Ovary (tissue), 9 donors: ENCODE data around the gene METTL27. TPM values are rescaled to one million over a fixed set of nuclear protein-coding genes. Genes with fewer than 3 reads are reported as not detected.

Experiments
- DNase-seq, 5 donors: peaks; one replicate each; pipeline ENCODE4 v3.0.0-alpha.2; 2019 to 2020
- H3K27ac ChIP-seq, 2 donors: fragments of 200-600 bp; one replicate each; pipeline versions ENCODE4 v1.5.1 to v1.8.0; 2019 to 2022
- H3K27me3 ChIP-seq: fragments of 200-600 bp; one replicate; pipeline ENCODE4 v1.8.0; 2022
- H3K36me3 ChIP-seq: fragments of 200-600 bp; sonication (generic); one replicate; pipeline ENCODE4 v1.5.1; 2019
- H3K4me1 ChIP-seq: one replicate; pipeline ENCODE4 v1.8.1; 2013; ENCODE audit warnings: mild to moderate bottlenecking, moderate library complexity; ENCODE audit not compliant: insufficient read depth
- H3K4me3 ChIP-seq: fragments of 200-600 bp; sonication (generic); one replicate; pipeline ENCODE4 v1.5.1; 2017
- H3K9me3 ChIP-seq, 2 donors: fragments of 200-600 bp in 1 of 2; sonication (generic) in 1 of 2; one replicate each; pipeline versions ENCODE4 v1.5.1 to v1.8.1; 2013 to 2019; ENCODE audit warnings: mild to moderate bottlenecking in 1 of 2, moderate library complexity in 1 of 2
- CTCF ChIP-seq, 3 donors: fragments of 450-650 bp in 2 of 3; fragments of 200-600 bp in 1 of 3; IDR thresholded peaks; one replicate each; pipeline versions ENCODE4 v1.5.1 to v1.8.0; 2016 to 2022; ENCODE audit warnings: antibody characterized with exemption in 3 of 3, mild to moderate bottlenecking in 1 of 3
- EP300 ChIP-seq: sonication (generic); formaldehyde crosslinking; IDR thresholded peaks from one replicate; pipeline ENCODE4 v1.6.1; 2017; ENCODE audit warnings: antibody characterized with exemption
- POLR2A ChIP-seq: fragments of 450-650 bp; IDR thresholded peaks from one replicate; pipeline ENCODE4 v1.6.1; 2017; ENCODE audit warnings: antibody characterized with exemption, mild to moderate bottlenecking, moderate library complexity
- WGBS, 3 donors: extraction: QIAGEN DNeasy Blood & Tissue Kit in 1 of 3; methylation state at CpG; one replicate each; pipeline versions ENCODE4 v1.1.5 to v1.1.7; 2013 to 2017; 5-methylcytosine and 5-hydroxymethylcytosine counted together
- intact Hi-C, 4 donors: fragments of 100-400 bp; cut with DNase I; formaldehyde crosslinking; loops; one replicate each; pipeline versions ENCODE4 v1.11.0 to v1.15.1; 2022 to 2023
- polyA plus RNA-seq, 2 donors: library from polyadenylated mRNA; stranded (reverse); fragments of 200-250 nt in 1 of 2; fragments of 350-450 nt in 1 of 2; fragmentation: Illumina TruSeq in 1 of 2; extraction: RNeasy Lipid Tissue Mini Kit (QIAGEN cat#74804) in 1 of 2; gene quantifications; one replicate each; pipeline ENCODE4 v1.2.3, GENCODE V29; 2013 to 2014
- total RNA-seq, 7 donors: library from RNA; depleted of rRNA in 2 of 7; stranded (reverse); fragments of >200 nt in 2 of 7; fragmentation: NEBNext Ultra II Directional in 3 of 7; extraction: Animal tissue kit (Norgen Biotek cat#: 25700) in 3 of 7; gene quantifications; one replicate each; pipeline versions ENCODE4 v1.1.0 to v1.2.4, GENCODE V29; 2016 to 2023
- donor health status: DM: no; HTN: no; CAD: no; lungs with moderate emphysema.
- donor health status: DM: no; HTN: no; CAD: no.
- donor health status: Bipolar disorder and iron deficiency.
- donor health status: DM: yes; HTN: yes; CAD: no.
- donor health status: DM: no; HTN: no; CAD: no.
- donor health status: DM: yes; HTN: yes; CAD: no.

The METTL27 gene
- total and polyA plus RNA-seq, 9 donors: 1.8 to 25.6 (median 3.6) TPM; not detected in 1

- Histone ChIP-seq H3K4me3 (no peak overlapping the region), H3K4me1 (no peaks in the 10 kb centered on the region), H3K27ac (no peak overlapping the region), H3K9me3 (no peaks in the 10 kb centered on the region), H3K36me3 (no peaks in the 10 kb centered on the region), H3K27me3 (no peaks in the 10 kb centered on the region)
- intact Hi-C loops: loop anchor here in 3 of 4 donors (10.0 kb wide), 3 partner anchors 163 to 543 kb away; partner anchors contain the start of genes EIF4H (in 1 of the 3) and ELN (in 1 of the 3)
- DNase-seq: no peak
- no peak for TF ChIP-seq EP300
- TF ChIP-seq CTCF (IDR thresholded peaks at IDR 0.05): no peak
- TF ChIP-seq POLR2A: no peak
- 92 to 95% (median 93%) methylated on average over 12 of the region's 12 CpGs for WGBS, 3 donors
These were observed 19.0 kb upstream of the METTL27 start for GRCh38 chr7:73861305-73861704.

GRCh38 chr7:73860859-73861258 is 18.5 kb upstream of the METTL27 start, which contains the start of gene TMEM270:
Gene TMEM270, plus strand, starts transcription at chr7:73861159. Its CDS starts 36 bp downstream, at chr7:73861195.
- Histone ChIP-seq H3K36me3 (no peaks in the 10 kb centered on the region), H3K4me3 (no peak within 1 kb of the TSS), H3K4me1 (no peaks in the 10 kb centered on the region), H3K27ac (no peak within 1 kb of the TSS), H3K27me3 (no peaks in the 10 kb centered on the region), H3K9me3 (no peaks in the 10 kb centered on the region)
- 85 to 95% (median 87%) methylated on average over 10 to 11 of the region's 11 CpGs for WGBS, 3 donors
- no peak for DNase-seq
- intact Hi-C loops: loop anchor here in 3 of 4 donors (10.0 kb wide), 3 partner anchors 164 to 544 kb away; partner anchors contain the start of genes EIF4H (in 1 of the 3) and ELN (in 1 of the 3)
- no peak for TF ChIP-seq CTCF (IDR thresholded peaks at IDR 0.05)
- no peak for TF ChIP-seq POLR2A
- no peak for TF ChIP-seq EP300

GRCh38 chr7:73858807-73859206 is 16.5 kb upstream of the METTL27 start:
- H3K4me3 ChIP-seq: no peak overlapping the region
- H3K27me3 ChIP-seq: no peaks in the 10 kb centered on the region
- DNase-seq: no peak
- no peaks in the 10 kb centered on the region for H3K4me1 ChIP-seq
- H3K36me3 ChIP-seq: no peaks in the 10 kb centered on the region
- intact Hi-C loops: loop anchor here (5.0 to 10.0 kb wide), 4 partner anchors 114 to 254 kb away; partner anchors contain the start of gene ABHD11 (in 1 of the 4)
- 55 to 82% (median 66%) methylated on average over 2 of the region's 2 CpGs for WGBS, 3 donors
- H3K9me3 ChIP-seq: no peaks in the 10 kb centered on the region
- TF ChIP-seq CTCF (IDR thresholded peaks at IDR 0.05): no peak
- H3K27ac ChIP-seq: no peak overlapping the region

- H3K4me3 ChIP-seq: no peak overlapping the region
- no peaks in the 10 kb centered on the region for H3K27me3 ChIP-seq
- H3K9me3 ChIP-seq: no peaks in the 10 kb centered on the region
- no peaks in the 10 kb centered on the region for H3K36me3 ChIP-seq
- no peaks in the 10 kb centered on the region for H3K4me1 ChIP-seq
- intact Hi-C loops: loop anchor here (5.0 to 10.0 kb wide), 4 partner anchors 112 to 252 kb away; partner anchors contain the start of gene ABHD11 (in 1 of the 4)
- 58 to 63% (median 61%) methylated on average over 3 of the region's 3 CpGs for WGBS, 3 donors
- no peak for DNase-seq
- TF ChIP-seq EP300 (no peak), CTCF (IDR thresholded peaks at IDR 0.05) (no peak), POLR2A (no peak)
- H3K27ac ChIP-seq: no peak overlapping the region
These were observed 14.6 kb upstream of the METTL27 start for GRCh38 chr7:73856941-73857340.
